Osteocyte (in vitro differentiated cells): ENCODE data around the gene HTT. TPM values are rescaled to one million over a fixed set of nuclear protein-coding genes. Genes with fewer than 3 reads are reported as not detected.

ENCODE experiments used
- DNase-seq: peaks from one replicate; pipeline ENCODE4 v3.0.0; 2021; ENCODE audit warnings: mixed read lengths; ENCODE audit not compliant: unreplicated experiment; ENCODE audit errors: extremely low spot score
- H3K27ac Mint-ChIP-seq: one replicate; pipeline ENCODE4 v1.8.0; 2021; ENCODE audit warnings: mild to moderate bottlenecking, mixed read lengths; ENCODE audit not compliant: unreplicated experiment
- H3K27me3 Mint-ChIP-seq: one replicate; pipeline ENCODE4 v1.8.0; 2021; ENCODE audit warnings: mixed read lengths; ENCODE audit not compliant: unreplicated experiment
- H3K36me3 Mint-ChIP-seq: one replicate; pipeline ENCODE4 v1.8.0; 2021; ENCODE audit warnings: mixed read lengths; ENCODE audit not compliant: unreplicated experiment
- H3K4me1 Mint-ChIP-seq: one replicate; pipeline ENCODE4 v1.8.0; 2021; ENCODE audit warnings: mixed read lengths; ENCODE audit not compliant: unreplicated experiment
- H3K4me3 Mint-ChIP-seq: one replicate; pipeline ENCODE4 v1.8.0; 2021; ENCODE audit warnings: mild to moderate bottlenecking, moderate library complexity, mixed read lengths; ENCODE audit not compliant: unreplicated experiment
- H3K9me3 Mint-ChIP-seq: one replicate; pipeline ENCODE4 v1.8.0; 2021; ENCODE audit warnings: mixed read lengths; ENCODE audit not compliant: unreplicated experiment
- CTCF ChIP-seq: fragments of 200-600 bp; sonication (generic); IDR thresholded peaks from 2 replicates; pipeline ENCODE4 v1.5.0; 2021; ENCODE audit warnings: antibody characterized with exemption, mild to moderate bottlenecking, moderate library complexity
- total RNA-seq: library from RNA; stranded (reverse); gene quantifications from 2 replicates; pipeline ENCODE4 v1.2.1, GENCODE V29; 2021

HTT gene
- total RNA-seq, 1 donor from 2014 or later: 51.3 TPM

- Mint-ChIP-seq H3K36me3 (no peaks in the 10 kb centered on the region), H3K9me3 (no peaks in the 10 kb centered on the region)
- peak; percentile 71 for DNase-seq
Observed at GRCh38 chr4:3267576-3268394, 193.3 kb downstream of the HTT start.

GRCh38 chr4:3268395-3269104 is 194.1 kb downstream of the HTT start:
- peaks cover 3% of the 10 kb centered on the region for H3K9me3 Mint-ChIP-seq
- H3K4me3 Mint-ChIP-seq: no peak overlapping the region
- H3K36me3 Mint-ChIP-seq: peaks cover 1% of the 10 kb centered on the region
- TF ChIP-seq CTCF: no peak
- peaks cover 21% of the 10 kb centered on the region for H3K27me3 Mint-ChIP-seq
- H3K27ac Mint-ChIP-seq: no peak overlapping the region
- no peak for DNase-seq
- peaks cover 3% of the 10 kb centered on the region for H3K4me1 Mint-ChIP-seq

More at GRCh38 chr4:3267576-3268394, 193.3 kb downstream of the HTT start:
- Mint-ChIP-seq H3K27ac (no peak overlapping the region), H3K4me3 (no peak overlapping the region), H3K27me3 (peaks cover 18% of the 10 kb centered on the region), H3K4me1 (peaks cover 3% of the 10 kb centered on the region)
- no peak for TF ChIP-seq CTCF

GRCh38 chr4:3269105-3269927 is 194.8 kb downstream of the HTT start:
- TF ChIP-seq CTCF: no peak
- no peak overlapping the region for H3K4me3 Mint-ChIP-seq
- H3K4me1 Mint-ChIP-seq: peaks cover 3% of the 10 kb centered on the region
- peak; percentile 84 for DNase-seq
- peaks cover 22% of the 10 kb centered on the region for H3K27me3 Mint-ChIP-seq
- H3K36me3 Mint-ChIP-seq: peaks cover 1% of the 10 kb centered on the region
- H3K9me3 Mint-ChIP-seq: peaks cover 4% of the 10 kb centered on the region
- no peak overlapping the region for H3K27ac Mint-ChIP-seq

- no peak overlapping the region for H3K4me3 Mint-ChIP-seq
- peaks cover 4% of the 10 kb centered on the region for H3K9me3 Mint-ChIP-seq
- H3K4me1 Mint-ChIP-seq: peaks cover 3% of the 10 kb centered on the region
- H3K27me3 Mint-ChIP-seq: peaks cover 22% of the 10 kb centered on the region
- peaks cover 1% of the 10 kb centered on the region for H3K36me3 Mint-ChIP-seq
- no peak overlapping the region for H3K27ac Mint-ChIP-seq
- DNase-seq: peak; percentile 83
- no peak for TF ChIP-seq CTCF
Observed at GRCh38 chr4:3269991-3270611, 195.6 kb downstream of the HTT start.
